Smooth muscle cell (in vitro differentiated cells): ENCODE data around the gene ITIH3. TPM values are rescaled to one million over a fixed set of nuclear protein-coding genes. Genes with fewer than 3 reads are reported as not detected.

ENCODE experiments used
- DNase-seq: peaks from one replicate; lab custom pipeline; 2025; ENCODE audit not compliant: unreplicated experiment; lab: John Stamatoyannopoulos, UW
- H2AFZ ChIP-seq: fragments of 200-600 bp; sonication (generic); 2 replicates; pipeline ENCODE4 v1.6.0; 2016; ENCODE audit warnings: antibody characterized with exemption, low read depth, mild to moderate bottlenecking
- H3F3A ChIP-seq: fragments of 200-600 bp; sonication (generic); 2 replicates; pipeline ENCODE4 v1.6.0; 2017; ENCODE audit warnings: antibody characterized with exemption, low read depth
- H3K27ac ChIP-seq: fragments of 200-600 bp; sonication (generic); 2 replicates; pipeline ENCODE4 v1.5.1; 2016; ENCODE audit warnings: low read depth, mild to moderate bottlenecking
- H3K27me3 ChIP-seq: fragments of 200-600 bp; sonication (generic); 2 replicates; pipeline ENCODE4 v1.6.1; 2016; ENCODE audit warnings: low read depth, mild to moderate bottlenecking
- H3K36me3 ChIP-seq: fragments of 200-600 bp; sonication (generic); 2 replicates; pipeline ENCODE4 v1.5.1; 2016; ENCODE audit warnings: low read depth
- H3K4me1 ChIP-seq: fragments of 200-600 bp; sonication (generic); 2 replicates; pipeline ENCODE4 v1.5.1; 2016; ENCODE audit warnings: low read depth
- H3K4me2 ChIP-seq: fragments of 200-600 bp; sonication (generic); 2 replicates; pipeline ENCODE4 v1.6.0; 2016; ENCODE audit warnings: mild to moderate bottlenecking
- H3K4me3 ChIP-seq: fragments of 200-600 bp; sonication (generic); 2 replicates; pipeline ENCODE4 v1.5.1; 2016; ENCODE audit warnings: mild to moderate bottlenecking
- H3K79me2 ChIP-seq: fragments of 200-600 bp; sonication (generic); 2 replicates; pipeline ENCODE4 v1.6.0; 2016; ENCODE audit warnings: low read depth, mild to moderate bottlenecking
- H3K9ac ChIP-seq: fragments of 200-600 bp; sonication (generic); 2 replicates; pipeline ENCODE4 v1.6.0; 2016; ENCODE audit warnings: low read depth
- H3K9me3 ChIP-seq: fragments of 200-600 bp; sonication (generic); replicated peaks from 2 replicates; pipeline ENCODE4 v1.5.1; 2016; ENCODE audit warnings: low read depth
- H4K20me1 ChIP-seq: fragments of 200-600 bp; sonication (generic); 2 replicates; pipeline ENCODE4 v1.6.0; 2016; ENCODE audit warnings: low read depth
- CTCF ChIP-seq: fragments of 200-600 bp; sonication (generic); IDR thresholded peaks from 2 replicates; pipeline ENCODE4 v1.5.1; 2017; ENCODE audit warnings: borderline replicate concordance, mild to moderate bottlenecking, antibody characterized with exemption; ENCODE audit not compliant: insufficient read depth, poor library complexity, severe bottlenecking
- WGBS: methylation state at CpG from one replicate; pipeline ENCODE4 v1.1.7; 2016; ENCODE audit warnings: low lambda C conversion rate; 5-methylcytosine and 5-hydroxymethylcytosine counted together
- polyA plus RNA-seq: library from polyadenylated mRNA; unstranded; fragments of >200 nt; fragmentation: Nextera tagmentation; extraction: Ambion mirVana; gene quantifications from 2 replicates; pipeline ENCODE4 v1.2.1, GENCODE V29; 2016
- total RNA-seq: library from RNA; depleted of rRNA; stranded (reverse); fragments of >200 nt; gene quantifications from 2 replicates; pipeline ENCODE4 v1.2.3, GENCODE V29; 2014

Gene ITIH3
- total and polyA plus RNA-seq, 2 experiments from 2014 or later: not detected

GRCh38 chr3:52779011-52779836 lies 15.4 kb upstream of the ITIH3 start:
- no peaks in the 10 kb centered on the region for H3K9me3 ChIP-seq
- peaks cover 28% of the 10 kb centered on the region for H3K27me3 ChIP-seq
- no peak for DNase-seq
- no peak overlapping the region for H3K27ac ChIP-seq
- no peaks in the 10 kb centered on the region for H4K20me1 ChIP-seq
- no peak overlapping the region for H3K4me2 ChIP-seq
- H2AFZ ChIP-seq: no peak overlapping the region
- H3K9ac ChIP-seq: no peak overlapping the region
- H3K36me3 ChIP-seq: no peaks in the 10 kb centered on the region
- H3K4me3 ChIP-seq: no peak overlapping the region
- H3F3A ChIP-seq: no peaks in the 10 kb centered on the region
- TF ChIP-seq CTCF: no peak
- H3K79me2 ChIP-seq: no peaks in the 10 kb centered on the region
- 84% methylated on average over 11 of the region's 11 CpGs for WGBS
- no peaks in the 10 kb centered on the region for H3K4me1 ChIP-seq

- Histone ChIP-seq H3K4me2 (no peak overlapping the region), H2AFZ (no peak overlapping the region), H3K27me3 (peaks cover 28% of the 10 kb centered on the region), H3K4me1 (no peaks in the 10 kb centered on the region), H3K9me3 (no peaks in the 10 kb centered on the region), H3K27ac (no peak overlapping the region), H3K4me3 (no peak overlapping the region), H3K36me3 (no peaks in the 10 kb centered on the region), H4K20me1 (no peaks in the 10 kb centered on the region), H3F3A (no peaks in the 10 kb centered on the region), H3K79me2 (no peaks in the 10 kb centered on the region), H3K9ac (no peak overlapping the region)
- no peak for DNase-seq
- TF ChIP-seq CTCF: no peak
- 87% methylated on average over 8 of the region's 8 CpGs for WGBS
Measured at GRCh38 chr3:52779837-52780585, 14.6 kb upstream of the ITIH3 start.

GRCh38 chr3:52781741-52782140 lies 12.9 kb upstream of the ITIH3 start:
- H2AFZ ChIP-seq: no peak overlapping the region
- no peaks in the 10 kb centered on the region for H4K20me1 ChIP-seq
- no peaks in the 10 kb centered on the region for H3K4me1 ChIP-seq
- DNase-seq: no peak
- 80% methylated on average over 13 of the region's 13 CpGs for WGBS
- H3K4me2 ChIP-seq: no peak overlapping the region
- H3F3A ChIP-seq: no peaks in the 10 kb centered on the region
- no peak overlapping the region for H3K4me3 ChIP-seq
- H3K36me3 ChIP-seq: no peaks in the 10 kb centered on the region
- no peaks in the 10 kb centered on the region for H3K9me3 ChIP-seq
- TF ChIP-seq CTCF: no peak
- no peak overlapping the region for H3K27ac ChIP-seq
- no peaks in the 10 kb centered on the region for H3K79me2 ChIP-seq
- H3K27me3 ChIP-seq: peaks cover 28% of the 10 kb centered on the region
- H3K9ac ChIP-seq: no peak overlapping the region
